Measurements from ENCODE around the gene FADS2. TPM values are rescaled to one million over a fixed set of nuclear protein-coding genes. Genes with fewer than 3 reads are reported as not detected.

Gene FADS2
- 25.7 TPM for total RNA-seq
- long read RNA-seq, full-length matches to known transcripts, result 40 of 57 reads
- long read RNA-seq, partial matches to known transcripts, result 1 of 57 reads
- long read RNA-seq, other reads (novel, unspliced or antisense), result 16 of 57 reads

GRCh38 chr11:61827571-61828378, at the start of gene FADS2:
Gene FADS2, plus strand, starts transcription at chr11:61828300. Its CDS starts 91 bp downstream, at chr11:61828391.
- Histone ChIP-seq H3K9me3 (replicated peaks) (no peaks in the 10 kb centered on the region), H3K36me3 (no peaks in the 10 kb centered on the region), H3K27ac (replicated peaks) (peak within 1 kb of the TSS; percentile 89), H3K4me3 (peak within 1 kb of the TSS; percentile 73), H3K27me3 (ENCODE audit: low read depth) (no peaks in the 10 kb centered on the region), H3K4me1 (peaks cover 60% of the 10 kb centered on the region)
- intact Hi-C loops (cut with micrococcal nuclease), result no loop called here
- TF ChIP-seq, protein P1, sequence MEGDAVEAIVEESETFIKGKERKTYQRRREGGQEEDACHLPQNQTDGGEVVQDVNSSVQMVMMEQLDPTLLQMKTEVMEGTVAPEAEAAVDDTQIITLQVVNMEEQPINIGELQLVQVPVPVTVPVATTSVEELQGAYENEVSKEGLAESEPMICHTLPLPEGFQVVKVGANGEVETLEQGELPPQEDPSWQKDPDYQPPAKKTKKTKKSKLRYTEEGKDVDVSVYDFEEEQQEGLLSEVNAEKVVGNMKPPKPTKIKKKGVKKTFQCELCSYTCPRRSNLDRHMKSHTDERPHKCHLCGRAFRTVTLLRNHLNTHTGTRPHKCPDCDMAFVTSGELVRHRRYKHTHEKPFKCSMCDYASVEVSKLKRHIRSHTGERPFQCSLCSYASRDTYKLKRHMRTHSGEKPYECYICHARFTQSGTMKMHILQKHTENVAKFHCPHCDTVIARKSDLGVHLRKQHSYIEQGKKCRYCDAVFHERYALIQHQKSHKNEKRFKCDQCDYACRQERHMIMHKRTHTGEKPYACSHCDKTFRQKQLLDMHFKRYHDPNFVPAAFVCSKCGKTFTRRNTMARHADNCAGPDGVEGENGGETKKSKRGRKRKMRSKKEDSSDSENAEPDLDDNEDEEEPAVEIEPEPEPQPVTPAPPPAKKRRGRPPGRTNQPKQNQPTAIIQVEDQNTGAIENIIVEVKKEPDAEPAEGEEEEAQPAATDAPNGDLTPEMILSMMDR (IDR thresholded peaks at IDR 0.05; ENCODE audit: borderline replicate concordance), result peak; percentile 22
- DNase-seq, result peak; percentile 92

DNA sequence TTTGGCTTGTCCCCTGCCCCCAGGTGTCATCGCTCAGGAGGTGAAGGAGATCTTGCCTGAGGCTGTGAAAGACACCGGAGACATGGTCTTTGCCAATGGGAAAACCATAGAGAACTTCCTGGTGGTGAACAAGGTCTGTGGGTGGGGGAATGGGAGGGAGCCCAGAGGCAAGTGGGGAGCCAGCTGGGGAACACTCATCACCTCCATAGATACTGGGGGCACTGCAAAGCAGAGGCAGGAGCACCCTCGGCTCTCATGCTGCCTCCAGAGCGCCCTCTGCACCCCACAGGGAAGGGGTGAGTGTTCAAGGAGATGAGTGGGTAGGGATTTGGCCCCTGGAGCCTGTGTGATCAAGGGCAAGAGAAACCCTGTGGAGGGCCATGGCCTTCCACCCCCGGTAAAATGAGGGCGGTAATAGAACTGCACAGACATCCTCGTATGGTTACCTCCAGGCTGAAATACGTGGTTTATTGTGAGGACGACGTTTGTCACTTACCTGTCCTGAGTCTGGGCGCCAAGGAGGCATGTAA, 49.7 kb upstream of the FADS2 start:
- H3K4me3 ChIP-seq, result no peak overlapping the region
- H3K4me1 ChIP-seq, result peaks cover 10% of the 10 kb centered on the region
- H3K27ac ChIP-seq (replicated peaks), result no peak overlapping the region
- no peaks in the 10 kb centered on the region for H3K27me3 ChIP-seq (ENCODE audit: low read depth)
- no peak for DNase-seq
- no peaks in the 10 kb centered on the region for H3K9me3 ChIP-seq (replicated peaks)
- intact Hi-C loops (cut with micrococcal nuclease), result no loop called here
- TF ChIP-seq, protein P1 (IDR thresholded peaks at IDR 0.05; ENCODE audit: borderline replicate concordance), result no peak
- H3K36me3 ChIP-seq, result no peaks in the 10 kb centered on the region

DNA sequence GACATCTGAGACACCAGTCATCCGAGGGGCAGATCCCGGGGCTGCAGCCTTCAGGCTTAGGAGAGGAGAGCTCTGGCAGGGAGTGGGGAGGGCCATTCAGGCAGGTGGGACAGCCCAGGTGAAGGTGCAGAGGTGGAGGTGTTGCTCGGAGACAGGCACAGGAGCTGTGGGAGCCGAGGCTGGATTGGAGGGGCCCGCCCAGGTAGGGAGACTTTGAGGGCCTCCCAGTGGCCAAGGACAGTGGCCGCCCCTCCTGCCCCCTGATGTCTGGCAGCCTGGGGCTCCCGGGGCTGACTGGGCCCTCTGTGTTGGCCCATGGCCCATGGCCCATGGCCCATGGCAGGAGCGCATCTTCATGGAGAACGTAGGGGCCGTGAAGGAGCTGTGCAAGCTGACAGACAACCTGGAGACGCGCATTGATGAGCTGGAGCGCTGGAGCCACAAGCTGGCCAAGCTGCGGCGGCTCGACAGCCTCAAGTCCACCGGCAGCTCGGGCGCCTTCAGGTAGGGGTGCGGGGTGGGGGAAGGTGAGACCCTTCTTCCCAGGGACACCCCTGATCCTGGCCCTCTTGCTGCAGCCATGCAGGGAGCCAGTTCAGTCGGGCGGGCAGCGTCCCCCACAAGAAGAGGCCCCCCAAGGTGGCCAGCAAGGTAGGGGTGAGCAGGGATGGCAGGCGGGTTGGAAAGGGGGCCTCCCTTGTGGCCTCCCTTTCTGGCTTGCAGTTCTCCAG, 49.0 kb upstream of the FADS2 start:
- no peaks in the 10 kb centered on the region for H3K36me3 ChIP-seq
- DNase-seq, result no peak
- TF ChIP-seq, protein P1 (IDR thresholded peaks at IDR 0.05; ENCODE audit: borderline replicate concordance), result no peak
- no peak overlapping the region for H3K4me3 ChIP-seq
- peaks cover 10% of the 10 kb centered on the region for H3K4me1 ChIP-seq
- intact Hi-C loops (cut with micrococcal nuclease), result no loop called here
- H3K9me3 ChIP-seq (replicated peaks), result no peaks in the 10 kb centered on the region
- H3K27me3 ChIP-seq (ENCODE audit: low read depth), result no peaks in the 10 kb centered on the region
- no peak overlapping the region for H3K27ac ChIP-seq (replicated peaks)

DNA sequence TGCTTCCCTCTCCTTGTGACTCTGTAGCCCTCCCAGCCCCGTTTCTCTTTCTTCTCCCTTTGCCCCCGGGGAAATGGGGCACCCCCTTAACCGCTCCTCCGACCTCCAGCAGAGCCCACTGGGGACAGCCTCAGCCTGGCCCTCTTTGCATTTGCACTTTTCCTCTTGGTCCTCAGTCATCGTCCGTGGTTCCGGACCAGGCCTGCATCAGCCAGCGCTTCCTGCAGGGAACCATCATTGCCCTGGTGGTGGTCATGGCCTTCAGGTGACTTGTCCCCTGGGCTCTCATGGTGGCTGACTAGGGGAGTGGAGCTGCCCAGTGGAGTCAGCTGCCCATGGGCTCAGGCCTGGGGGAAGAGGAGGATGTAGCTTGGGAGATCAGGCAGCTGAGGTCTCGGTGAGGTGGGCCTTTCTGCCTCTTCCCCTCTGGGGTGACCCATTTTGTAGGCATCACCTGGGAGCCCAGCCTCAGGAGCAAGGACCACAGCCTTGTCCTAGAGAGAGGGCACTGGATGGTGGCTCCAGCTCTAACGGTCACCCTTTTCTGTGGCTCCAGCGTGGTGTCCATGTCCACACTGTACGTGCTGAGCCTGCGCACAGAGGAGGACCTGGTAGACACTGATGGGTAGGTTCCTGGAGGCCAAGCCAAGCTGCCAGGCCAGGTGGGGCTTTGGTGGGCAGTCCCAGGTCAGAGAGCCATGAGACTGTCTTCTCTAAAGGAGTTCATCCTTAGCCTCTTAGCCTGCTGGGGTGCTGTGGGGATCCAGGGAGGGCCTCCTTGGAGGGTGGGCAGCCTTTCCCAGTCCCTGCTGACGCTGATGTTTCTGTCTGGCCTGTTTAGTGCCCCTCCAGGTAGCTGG, 48.2 kb upstream of the FADS2 start:
- peaks cover 5% of the 10 kb centered on the region for H3K36me3 ChIP-seq
- H3K4me1 ChIP-seq, result peaks cover 10% of the 10 kb centered on the region
- H3K27ac ChIP-seq (replicated peaks), result no peak overlapping the region
- DNase-seq, result no peak
- intact Hi-C loops (cut with micrococcal nuclease), result no loop called here
- no peak overlapping the region for H3K4me3 ChIP-seq
- no peaks in the 10 kb centered on the region for H3K27me3 ChIP-seq (ENCODE audit: low read depth)
- TF ChIP-seq, protein P1 (IDR thresholded peaks at IDR 0.05; ENCODE audit: borderline replicate concordance), result no peak
- no peaks in the 10 kb centered on the region for H3K9me3 ChIP-seq (replicated peaks)

All from left ventricle myocardium inferior (tissue), 1 donor.